NB4 (cell line): ENCODE measurements around the gene SYT6.

ENCODE experiments used
- DNase-seq: peaks from one replicate; pipeline ENCODE4 v3.0.0; 2010; ENCODE audit warnings: low read depth
- H3K4me3 ChIP-seq: one replicate; pipeline ENCODE4 v1.5.1; 2011; ENCODE audit warnings: mild to moderate bottlenecking, low read depth, low read length, moderate library complexity
- CTCF ChIP-seq: IDR thresholded peaks from one replicate; pipeline ENCODE4 v1.5.1; 2012; ENCODE audit warnings: low read depth, low read length
- MAX ChIP-seq: IDR thresholded peaks from 2 replicates; pipeline ENCODE4 v1.6.1; 2011; ENCODE audit warnings: low read depth, low read length
- MYC ChIP-seq: IDR thresholded peaks from 2 replicates; pipeline ENCODE4 v1.6.1; 2011; ENCODE audit warnings: low read depth, low read length
- POLR2A ChIP-seq: IDR thresholded peaks from 2 replicates; pipeline ENCODE4 v1.6.1; 2011; ENCODE audit warnings: mild to moderate bottlenecking; ENCODE audit not compliant: insufficient read length; ENCODE audit errors: extremely low read depth

SYT6 gene

GRCh38 chr1:114137497-114137896 is 16.2 kb downstream of the SYT6 start:
- DNase-seq = no peak
- no peak for TF ChIP-seq CTCF
- TF ChIP-seq MAX = no peak
- no peak for TF ChIP-seq POLR2A
- TF ChIP-seq MYC = no peak
- no peak overlapping the region for H3K4me3 ChIP-seq

GRCh38 chr1:114135786-114136185 is 17.9 kb downstream of the SYT6 start:
- H3K4me3 ChIP-seq = no peak overlapping the region
- no peak for DNase-seq
- TF ChIP-seq MYC = no peak
- TF ChIP-seq CTCF = no peak

GRCh38 chr1:114134518-114134917 is 19.2 kb downstream of the SYT6 start:
- TF ChIP-seq POLR2A (no peak), CTCF (no peak), MYC (no peak), MAX (no peak)
- DNase-seq = no peak
- no peak overlapping the region for H3K4me3 ChIP-seq

- TF ChIP-seq MYC = no peak
- no peak for TF ChIP-seq CTCF
- no peak for TF ChIP-seq POLR2A
- no peak for TF ChIP-seq MAX
- DNase-seq = no peak
Observed at GRCh38 chr1:114133129-114133528, 20.5 kb downstream of the SYT6 start.

GRCh38 chr1:114131526-114132220 is 22.0 kb downstream of the SYT6 start:
- no peak for TF ChIP-seq CTCF
- TF ChIP-seq MYC = no peak
- no peak for TF ChIP-seq POLR2A
- TF ChIP-seq MAX = no peak
- H3K4me3 ChIP-seq = no peak overlapping the region
- DNase-seq = no peak

More at GRCh38 chr1:114133129-114133528, 20.5 kb downstream of the SYT6 start:
- no peak overlapping the region for H3K4me3 ChIP-seq
